HG02870 (cell line): ENCODE measurements around the gene USP37.

Source experiments
- ATAC-seq: cut with Tn5 transposase; IDR thresholded peaks from one replicate; pipeline ENCODE4 v1.9.1; 2021; ENCODE audit warnings: mild to moderate bottlenecking, moderate library complexity; ENCODE audit not compliant: unreplicated experiment

The USP37 gene

GRCh38 chr2:218405746-218406208 lies 162.4 kb downstream of the USP37 start:
- ATAC-seq = no peak

GRCh38 chr2:218405086-218405745 lies 162.9 kb downstream of the USP37 start:
- no peak for ATAC-seq

GRCh38 chr2:218404351-218405085 lies 163.6 kb downstream of the USP37 start:
- ATAC-seq = no peak

GRCh38 chr2:218403810-218404209 lies 164.3 kb downstream of the USP37 start:
- ATAC-seq = no peak

- ATAC-seq = no peak
Measured at GRCh38 chr2:218402911-218403411, 165.2 kb downstream of the USP37 start.

- no peak for ATAC-seq
Measured at GRCh38 chr2:218402491-218402901, 165.7 kb downstream of the USP37 start.

DNA sequence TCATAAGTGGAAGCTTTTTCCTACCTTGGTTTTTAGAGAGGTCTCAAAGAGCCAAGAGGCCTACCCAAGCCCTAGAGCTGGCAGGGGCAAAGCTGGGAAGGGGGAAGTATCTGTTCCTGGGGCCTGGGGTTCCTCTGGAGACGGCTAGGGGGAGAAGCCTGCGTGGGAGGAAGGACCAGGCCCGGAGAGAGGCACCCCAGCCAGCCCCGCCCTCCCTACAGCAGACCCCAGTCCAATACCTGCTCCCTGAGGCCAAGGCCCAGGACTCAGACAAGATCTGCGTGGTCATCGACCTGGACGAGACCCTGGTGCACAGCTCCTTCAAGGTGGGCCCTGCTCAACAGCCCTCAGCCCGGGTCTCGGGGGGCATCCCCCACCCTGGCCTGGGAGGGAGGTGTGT lies 166.3 kb downstream of the USP37 start:
- ATAC-seq = no peak

GRCh38 chr2:218400930-218401881 lies 166.9 kb downstream of the USP37 start:
- ATAC-seq = no peak
